HEK293 (cell line): ENCODE data around the gene DHRS7B.

Experiments used
- CTCF ChIA-PET: fragments of 350-600 bp; formaldehyde crosslinking; extraction: SDS; loops from one replicate; lab custom pipeline; 2021; ENCODE audit warnings: antibody characterized with exemption; lab: Yijun Ruan, JAX
- POLR2A ChIA-PET: fragments of 300-600 bp; formaldehyde crosslinking; extraction: SDS; loops from one replicate; lab custom pipeline; 2020; ENCODE audit warnings: antibody characterized with exemption, inconsistent platforms; lab: Yijun Ruan, JAX
- H3K27ac ChIP-seq: fragments of 200-500 bp; sonication (Bioruptor generic); 2 replicates; pipeline ENCODE4 v1.5.1; 2014; ENCODE audit warnings: low read depth, low read length, control low read depth, inconsistent platforms; ENCODE audit errors: extremely low read depth
- H3K36me3 ChIP-seq, 2 experiments: fragments of 200-500 bp in 1 of 2; sonication (Bioruptor generic) in 1 of 2; 1 replicate in 1 of 2; 2 replicates in 1 of 2; pipeline ENCODE4 v1.5.1; 2014 to 2017; ENCODE audit warnings: inconsistent platforms in 2 of 2, low read length in 2 of 2; ENCODE audit not compliant: control insufficient read depth in 2 of 2, insufficient read depth in 1 of 2
- H3K4me1 ChIP-seq: fragments of 200-500 bp; sonication (Bioruptor generic); 2 replicates; pipeline ENCODE4 v1.5.1; 2014; ENCODE audit warnings: mild to moderate bottlenecking, low read length, inconsistent platforms; ENCODE audit not compliant: control insufficient read depth, insufficient read depth
- H3K4me3 ChIP-seq: 2 replicates; pipeline ENCODE4 v1.5.1; 2011; ENCODE audit warnings: low read depth, mild to moderate bottlenecking, control low read depth, low read length, moderate library complexity
- H3K9me3 ChIP-seq: fragments of 200-500 bp; sonication (Bioruptor generic); 2 replicates; pipeline ENCODE4 v1.5.1; 2014; ENCODE audit warnings: low read depth, low read length, inconsistent platforms; ENCODE audit not compliant: control insufficient read depth, insufficient read depth
- GFI1B ChIP-seq: fragments of 450-650 bp; formaldehyde crosslinking; IDR thresholded peaks from 2 replicates; pipeline ENCODE4 v1.5.1; 2016; ENCODE audit warnings: missing biosample characterization, missing genetic modification characterization
- HOXD13 ChIP-seq: sonication (generic); formaldehyde crosslinking; IDR thresholded peaks from 2 replicates; pipeline ENCODE4 v1.8.0; 2022; ENCODE audit warnings: missing genetic modification reagents, borderline replicate concordance
- YY1 ChIP-seq: fragments of 450-650 bp; formaldehyde crosslinking; IDR thresholded peaks from 2 replicates; pipeline ENCODE4 v1.5.1; 2018; ENCODE audit warnings: missing biosample characterization, missing genetic modification characterization
- ZBTB7A ChIP-seq: fragments of 450-650 bp; formaldehyde crosslinking; IDR thresholded peaks from 2 replicates; pipeline ENCODE4 v1.5.1; 2016; ENCODE audit warnings: low read depth, missing biosample characterization, missing genetic modification characterization
- ZNF211 ChIP-seq: fragments of 450-650 bp; formaldehyde crosslinking; IDR thresholded peaks from 2 replicates; pipeline ENCODE4 v1.5.1; 2016; ENCODE audit warnings: low read depth, missing biosample characterization, missing genetic modification characterization
- ZNF426 ChIP-seq: fragments of 450-650 bp; formaldehyde crosslinking; IDR thresholded peaks from 2 replicates; pipeline ENCODE4 v1.5.1; 2017; ENCODE audit warnings: missing biosample characterization, missing genetic modification characterization, mild to moderate bottlenecking, inconsistent platforms, moderate library complexity
- ZNF548 ChIP-seq: fragments of 450-650 bp; formaldehyde crosslinking; IDR thresholded peaks from 2 replicates; pipeline ENCODE4 v1.5.1; 2016; ENCODE audit warnings: missing biosample characterization, missing genetic modification characterization
- ZNF596 ChIP-seq: fragments of 450-650 bp; IDR thresholded peaks from 2 replicates; pipeline ENCODE4 v1.5.0; 2018; ENCODE audit warnings: missing biosample characterization, mild to moderate bottlenecking, missing genetic modification characterization, moderate library complexity
- ZNF664 ChIP-seq: fragments of 450-650 bp; formaldehyde crosslinking; IDR thresholded peaks from 2 replicates; pipeline ENCODE4 v1.5.1; 2016; ENCODE audit warnings: missing biosample characterization, missing genetic modification characterization
- ZNF701 ChIP-seq: fragments of 450-650 bp; formaldehyde crosslinking; IDR thresholded peaks from 2 replicates; pipeline ENCODE4 v1.5.1; 2016; ENCODE audit warnings: missing biosample characterization, missing genetic modification characterization
- TF ChIP-seq, protein P1 (sequence below): fragments of 450-650 bp; formaldehyde crosslinking; IDR thresholded peaks from 2 replicates; pipeline ENCODE4 v1.5.1; 2016; ENCODE audit warnings: missing biosample characterization, missing genetic modification characterization
- TF ChIP-seq, protein P2 (sequence below): fragments of 450-650 bp; formaldehyde crosslinking; IDR thresholded peaks from 2 replicates; pipeline ENCODE4 v1.5.1; 2016; ENCODE audit warnings: missing biosample characterization, missing genetic modification characterization
- TF ChIP-seq, protein P3 (sequence below): fragments of 450-650 bp; formaldehyde crosslinking; IDR thresholded peaks from 2 replicates; pipeline ENCODE4 v1.5.1; 2016; ENCODE audit warnings: missing biosample characterization, missing genetic modification characterization, borderline replicate concordance
- TF ChIP-seq, protein P4 (sequence below): fragments of 450-650 bp; formaldehyde crosslinking; IDR thresholded peaks from 2 replicates; pipeline ENCODE4 v1.5.1; 2017; ENCODE audit warnings: missing biosample characterization, missing genetic modification characterization

Gene DHRS7B

GRCh38 chr17:21228111-21228510, 101.3 kb downstream of the DHRS7B start:
- no peaks in the 10 kb centered on the region for H3K36me3 ChIP-seq
- no peak overlapping the region for H3K27ac ChIP-seq
- CTCF ChIA-PET = interaction anchor here (0.7 kb wide), 1 partner anchor 296 kb away, joined by 4 read pairs; no protein-coding TSS in a partner anchor
- POLR2A ChIA-PET = no interaction called here
- no peaks in the 10 kb centered on the region for H3K9me3 ChIP-seq
- no peak overlapping the region for H3K4me3 ChIP-seq
- no peaks in the 10 kb centered on the region for H3K4me1 ChIP-seq
- no peak for TF ChIP-seq ZNF426 (tag by site-specific recombination)
- TF ChIP-seq ZNF548 = no peak
- TF ChIP-seq, protein P1, sequence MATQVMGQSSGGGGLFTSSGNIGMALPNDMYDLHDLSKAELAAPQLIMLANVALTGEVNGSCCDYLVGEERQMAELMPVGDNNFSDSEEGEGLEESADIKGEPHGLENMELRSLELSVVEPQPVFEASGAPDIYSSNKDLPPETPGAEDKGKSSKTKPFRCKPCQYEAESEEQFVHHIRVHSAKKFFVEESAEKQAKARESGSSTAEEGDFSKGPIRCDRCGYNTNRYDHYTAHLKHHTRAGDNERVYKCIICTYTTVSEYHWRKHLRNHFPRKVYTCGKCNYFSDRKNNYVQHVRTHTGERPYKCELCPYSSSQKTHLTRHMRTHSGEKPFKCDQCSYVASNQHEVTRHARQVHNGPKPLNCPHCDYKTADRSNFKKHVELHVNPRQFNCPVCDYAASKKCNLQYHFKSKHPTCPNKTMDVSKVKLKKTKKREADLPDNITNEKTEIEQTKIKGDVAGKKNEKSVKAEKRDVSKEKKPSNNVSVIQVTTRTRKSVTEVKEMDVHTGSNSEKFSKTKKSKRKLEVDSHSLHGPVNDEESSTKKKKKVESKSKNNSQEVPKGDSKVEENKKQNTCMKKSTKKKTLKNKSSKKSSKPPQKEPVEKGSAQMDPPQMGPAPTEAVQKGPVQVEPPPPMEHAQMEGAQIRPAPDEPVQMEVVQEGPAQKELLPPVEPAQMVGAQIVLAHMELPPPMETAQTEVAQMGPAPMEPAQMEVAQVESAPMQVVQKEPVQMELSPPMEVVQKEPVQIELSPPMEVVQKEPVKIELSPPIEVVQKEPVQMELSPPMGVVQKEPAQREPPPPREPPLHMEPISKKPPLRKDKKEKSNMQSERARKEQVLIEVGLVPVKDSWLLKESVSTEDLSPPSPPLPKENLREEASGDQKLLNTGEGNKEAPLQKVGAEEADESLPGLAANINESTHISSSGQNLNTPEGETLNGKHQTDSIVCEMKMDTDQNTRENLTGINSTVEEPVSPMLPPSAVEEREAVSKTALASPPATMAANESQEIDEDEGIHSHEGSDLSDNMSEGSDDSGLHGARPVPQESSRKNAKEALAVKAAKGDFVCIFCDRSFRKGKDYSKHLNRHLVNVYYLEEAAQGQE (tag by site-specific recombination) = no peak
- no peak for TF ChIP-seq ZNF664
- TF ChIP-seq, protein P2, sequence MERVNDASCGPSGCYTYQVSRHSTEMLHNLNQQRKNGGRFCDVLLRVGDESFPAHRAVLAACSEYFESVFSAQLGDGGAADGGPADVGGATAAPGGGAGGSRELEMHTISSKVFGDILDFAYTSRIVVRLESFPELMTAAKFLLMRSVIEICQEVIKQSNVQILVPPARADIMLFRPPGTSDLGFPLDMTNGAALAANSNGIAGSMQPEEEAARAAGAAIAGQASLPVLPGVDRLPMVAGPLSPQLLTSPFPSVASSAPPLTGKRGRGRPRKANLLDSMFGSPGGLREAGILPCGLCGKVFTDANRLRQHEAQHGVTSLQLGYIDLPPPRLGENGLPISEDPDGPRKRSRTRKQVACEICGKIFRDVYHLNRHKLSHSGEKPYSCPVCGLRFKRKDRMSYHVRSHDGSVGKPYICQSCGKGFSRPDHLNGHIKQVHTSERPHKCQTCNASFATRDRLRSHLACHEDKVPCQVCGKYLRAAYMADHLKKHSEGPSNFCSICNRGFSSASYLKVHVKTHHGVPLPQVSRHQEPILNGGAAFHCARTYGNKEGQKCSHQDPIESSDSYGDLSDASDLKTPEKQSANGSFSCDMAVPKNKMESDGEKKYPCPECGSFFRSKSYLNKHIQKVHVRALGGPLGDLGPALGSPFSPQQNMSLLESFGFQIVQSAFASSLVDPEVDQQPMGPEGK = no peak
- no peak for TF ChIP-seq ZNF211 (tag by site-specific recombination)
- TF ChIP-seq, protein P3, sequence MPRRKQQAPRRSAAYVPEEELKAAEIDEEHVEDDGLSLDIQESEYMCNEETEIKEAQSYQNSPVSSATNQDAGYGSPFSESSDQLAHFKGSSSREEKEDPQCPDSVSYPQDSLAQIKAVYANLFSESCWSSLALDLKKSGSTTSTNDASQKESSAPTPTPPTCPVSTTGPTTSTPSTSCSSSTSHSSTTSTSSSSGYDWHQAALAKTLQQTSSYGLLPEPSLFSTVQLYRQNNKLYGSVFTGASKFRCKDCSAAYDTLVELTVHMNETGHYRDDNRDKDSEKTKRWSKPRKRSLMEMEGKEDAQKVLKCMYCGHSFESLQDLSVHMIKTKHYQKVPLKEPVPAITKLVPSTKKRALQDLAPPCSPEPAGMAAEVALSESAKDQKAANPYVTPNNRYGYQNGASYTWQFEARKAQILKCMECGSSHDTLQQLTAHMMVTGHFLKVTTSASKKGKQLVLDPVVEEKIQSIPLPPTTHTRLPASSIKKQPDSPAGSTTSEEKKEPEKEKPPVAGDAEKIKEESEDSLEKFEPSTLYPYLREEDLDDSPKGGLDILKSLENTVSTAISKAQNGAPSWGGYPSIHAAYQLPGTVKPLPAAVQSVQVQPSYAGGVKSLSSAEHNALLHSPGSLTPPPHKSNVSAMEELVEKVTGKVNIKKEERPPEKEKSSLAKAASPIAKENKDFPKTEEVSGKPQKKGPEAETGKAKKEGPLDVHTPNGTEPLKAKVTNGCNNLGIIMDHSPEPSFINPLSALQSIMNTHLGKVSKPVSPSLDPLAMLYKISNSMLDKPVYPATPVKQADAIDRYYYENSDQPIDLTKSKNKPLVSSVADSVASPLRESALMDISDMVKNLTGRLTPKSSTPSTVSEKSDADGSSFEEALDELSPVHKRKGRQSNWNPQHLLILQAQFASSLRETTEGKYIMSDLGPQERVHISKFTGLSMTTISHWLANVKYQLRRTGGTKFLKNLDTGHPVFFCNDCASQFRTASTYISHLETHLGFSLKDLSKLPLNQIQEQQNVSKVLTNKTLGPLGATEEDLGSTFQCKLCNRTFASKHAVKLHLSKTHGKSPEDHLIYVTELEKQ (tag by site-specific recombination) = no peak

DNA sequence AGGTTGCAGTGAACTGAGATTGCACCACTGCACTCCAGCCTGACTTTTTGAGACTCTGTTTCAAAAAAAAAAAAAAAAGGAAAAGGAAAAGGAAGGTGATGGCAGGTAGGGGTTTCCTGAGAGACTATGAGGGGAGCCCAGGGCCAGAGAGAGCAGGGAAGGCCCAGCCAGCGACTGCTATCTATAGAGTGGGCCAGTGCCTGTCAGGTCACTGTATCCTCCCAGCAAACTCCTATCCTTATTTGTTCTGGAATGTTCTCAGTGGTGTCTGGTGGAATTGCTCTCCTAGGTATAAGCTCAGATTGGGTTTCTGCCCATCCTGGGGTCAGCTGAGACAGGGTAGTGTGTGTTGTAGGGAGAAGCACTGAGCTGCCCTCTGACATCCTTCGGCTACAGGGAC, 102.1 kb downstream of the DHRS7B start:
- TF ChIP-seq ZBTB7A (tag by site-specific recombination) (no peak), YY1 (no peak)
- no peaks in the 10 kb centered on the region for H3K4me1 ChIP-seq
- POLR2A ChIA-PET = no interaction called here
- H3K4me3 ChIP-seq = no peak overlapping the region
- H3K9me3 ChIP-seq = no peaks in the 10 kb centered on the region
- no peak overlapping the region for H3K27ac ChIP-seq
- no peaks in the 10 kb centered on the region for H3K36me3 ChIP-seq
- CTCF ChIA-PET = interaction anchor here (0.6 kb wide), 2 partner anchors 109 to 161 kb away, joined by 3 read pairs; no protein-coding TSS in a partner anchor

DNA sequence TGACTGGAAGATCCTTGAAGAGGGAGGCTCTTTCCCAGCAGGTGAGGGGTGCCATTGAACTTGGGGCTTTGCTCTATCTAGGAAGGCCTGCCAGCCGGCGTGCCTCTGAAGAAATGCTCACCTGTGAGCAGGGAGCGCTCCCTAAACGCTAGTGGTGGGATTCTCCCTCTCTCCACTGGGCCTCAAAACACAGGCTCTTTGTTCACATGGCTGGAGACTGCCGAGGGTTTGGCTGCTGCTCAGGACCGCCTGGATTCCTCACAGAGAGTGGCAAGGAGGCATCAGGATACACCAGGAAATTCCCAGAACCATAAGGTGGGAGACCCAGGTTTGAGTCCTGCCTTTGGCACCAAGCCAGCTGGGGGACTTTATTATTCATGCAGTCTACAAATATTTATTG, 104.8 kb downstream of the DHRS7B start:
- Histone ChIP-seq H3K27ac (no peak overlapping the region), H3K36me3 (no peaks in the 10 kb centered on the region), H3K4me1 (no peaks in the 10 kb centered on the region), H3K4me3 (no peak overlapping the region), H3K9me3 (no peaks in the 10 kb centered on the region)
- ChIA-PET POLR2A (no interaction called here), CTCF (interaction anchor here (1.9 kb wide), 1 partner anchor 9 kb away, joined by 6 read pairs; no protein-coding TSS in a partner anchor)
- TF ChIP-seq ZNF701 (tag by site-specific recombination) (no peak), GFI1B (tag by site-specific recombination) (no peak), ZNF596 (tag by site-specific recombination) (no peak), HOXD13 (no peak)
- TF ChIP-seq, protein P4, sequence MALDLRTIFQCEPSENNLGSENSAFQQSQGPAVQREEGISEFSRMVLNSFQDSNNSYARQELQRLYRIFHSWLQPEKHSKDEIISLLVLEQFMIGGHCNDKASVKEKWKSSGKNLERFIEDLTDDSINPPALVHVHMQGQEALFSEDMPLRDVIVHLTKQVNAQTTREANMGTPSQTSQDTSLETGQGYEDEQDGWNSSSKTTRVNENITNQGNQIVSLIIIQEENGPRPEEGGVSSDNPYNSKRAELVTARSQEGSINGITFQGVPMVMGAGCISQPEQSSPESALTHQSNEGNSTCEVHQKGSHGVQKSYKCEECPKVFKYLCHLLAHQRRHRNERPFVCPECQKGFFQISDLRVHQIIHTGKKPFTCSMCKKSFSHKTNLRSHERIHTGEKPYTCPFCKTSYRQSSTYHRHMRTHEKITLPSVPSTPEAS (tag by site-specific recombination) = no peak
